ENCODE data around the gene GNG14. TPM values are rescaled to one million over a fixed set of nuclear protein-coding genes. Genes with fewer than 3 reads are reported as not detected.

Gene GNG14
- total and polyA plus RNA-seq, 10 of the 15 experiments (the other 5 are each of a cell fraction or from before 2014, with no cell fraction given), result not detected

GRCh38 chr19:12720851-12721655 is 33.3 kb downstream of the GNG14 start:
- no peak for DNase-seq (ENCODE audit: low read depth, low spot score)
- ATAC-seq, result peak; percentile 8
- ChIA-PET POLR2A (interaction anchor here (1.0 to 6.8 kb wide), 3 partner anchors 12 to 78 kb away, joined by 3 to 58 read pairs (median 26); partner anchors contain the start of genes GET3 and TRIR), SMC1A (ENCODE audit: uncharacterized antibody, unreplicated experiment) (interaction anchor here (0.6 to 5.1 kb wide), 4 partner anchors 12 to 37 kb away, joined by 3 to 28 read pairs (median 4); partner anchors contain the start of genes GET3 and TRIR), CTCF (interaction anchor here (0.6 to 5.4 kb wide), 6 partner anchors 12 to 425 kb away, joined by 3 to 30 read pairs (median 3); partner anchors contain the start of genes GET3 and TRIR), RAD21 (ENCODE audit: unreplicated experiment) (interaction anchor here (1.1 to 3.3 kb wide), 3 partner anchors 13 to 40 kb away, joined by 3 to 31 read pairs (median 5); partner anchors contain the start of genes DHPS and TRIR)
- 2% methylated on average over 46 of the region's 59 CpGs for WGBS (ENCODE audit: insufficient coverage, insufficient replicate concordance, low lambda C conversion rate, missing lambda C conversion rate)
- Histone ChIP-seq H3K4me2 (ENCODE audit: control insufficient read depth, insufficient read depth) (peak overlapping the region; percentile 56), H3K79me2 (ENCODE audit: control insufficient read depth, insufficient read depth, low read length) (peaks cover 54% of the 10 kb centered on the region), H3K27me3 (replicated peaks in 1 of 2; ENCODE audit: control insufficient read depth in 2 of 2, insufficient read depth in 2 of 2, low read length in 1 of 2) (no peaks in the 10 kb centered on the region), H3K4me3 (peak overlapping the region; percentile 98), H3K4me1 (ENCODE audit: control insufficient read depth, insufficient read depth, low read length) (peaks cover 8% of the 10 kb centered on the region; the same call in 1 of the 2 replicates), H3K36me3 (ENCODE audit: control insufficient read depth in 2 of 2, insufficient read depth in 2 of 2, low read length in 1 of 2) (peaks cover 10 to 12% of the 10 kb centered on the region in 2 experiments), H3K27ac (ENCODE audit: control insufficient read depth, insufficient read depth) (peak overlapping the region; percentile 81), H4K20me1 (ENCODE audit: control insufficient read depth, insufficient read depth) (no peaks in the 10 kb centered on the region; the same call in 1 of the 2 replicates), H3K9me3 (replicated peaks; ENCODE audit: control insufficient read depth, insufficient read depth, low read length) (no peaks in the 10 kb centered on the region), H2AFZ (ENCODE audit: control insufficient read depth, low read depth, low read length) (no peak overlapping the region), H3K9ac (ENCODE audit: control insufficient read depth, insufficient read depth, low read length) (peak overlapping the region; percentile 81)
- no peak for FAIRE-seq
- no TSS peak for BruUV-seq (replicated peaks)
- intact Hi-C loops (cut with micrococcal nuclease; ENCODE audit: unreplicated experiment), result no loop called here
- in situ Hi-C loops (cut with MboI), result no loop called here
- TF ChIP-seq CBFB (IDR thresholded peaks at IDR 0.05; ENCODE audit: low read depth) (no peak), ZZZ3 (IDR thresholded peaks at IDR 0.05; ENCODE audit: control insufficient read depth, insufficient read length, low read depth) (no peak), DPF2 (IDR thresholded peaks at IDR 0.05) (peak; percentile 34; the same call in 1 of the 2 replicates), CEBPB (IDR thresholded peaks at IDR 0.05; ENCODE audit: borderline replicate concordance in 1 of 2, low read depth in 2 of 2, low read length in 2 of 2) (no peak), ASH2L (IDR thresholded peaks at IDR 0.05; ENCODE audit: borderline replicate concordance, low read depth) (no peak), IRF5 (IDR thresholded peaks at IDR 0.05; ENCODE audit: borderline replicate concordance) (no peak), POLR2A (IDR thresholded peaks at IDR 0.05; ENCODE audit: low read depth, low read length) (no peak; the same call in 1 of the 2 replicates), NR2F1 (conservative IDR thresholded peaks at IDR 0.05) (peak; percentile 20; the same call in 1 of the 2 replicates), RCOR1 (conservative IDR thresholded peaks at IDR 0.05; ENCODE audit: low read depth, low read length) (no peak), MTA3 (IDR thresholded peaks at IDR 0.05; ENCODE audit: borderline replicate concordance, low read length) (no peak), RAD51 (IDR thresholded peaks at IDR 0.05) (no peak), ZBED1 (IDR thresholded peaks at IDR 0.05; ENCODE audit: borderline replicate concordance) (no peak), POLR2AphosphoS5 (IDR thresholded peaks at IDR 0.05; ENCODE audit: low read length) (no peak), HDAC2 (IDR thresholded peaks at IDR 0.05) (no peak), BHLHE40 (IDR thresholded peaks at IDR 0.05; ENCODE audit: borderline replicate concordance in 1 of 2, low read depth in 2 of 2, low read length in 1 of 2) (0 out of 4 replicates have a peak, but pooled peaks of 1 of the 2 experiments have one; percentile 6), RFX5 (IDR thresholded peaks at IDR 0.05; ENCODE audit: low read depth, low read length) (no peak), NKRF (conservative IDR thresholded peaks at IDR 0.05) (peak; percentile 40; the same call in 1 of the 2 replicates), ZNF207 (IDR thresholded peaks at IDR 0.05; ENCODE audit: borderline replicate concordance) (no peak)
